Activated CD4-positive, alpha-beta T cell treated with anti-CD3 and anti-CD28 coated beads, Interleukin-2, amount 50 U/mL, for 16 hours (primary cell): ENCODE results near the gene GNG14.
"Not testable (repeated sequence)": the region's sequence is repeated elsewhere in the genome, so short reads cannot be mapped to it uniquely, and the experiment has no call there.

Experiments
- DNase-seq: peaks from one replicate; pipeline ENCODE4 v3.0.0-alpha.2; 2020

The GNG14 gene

GRCh38 chr19:12687496-12688196 is at the start of gene GNG14:
Gene GNG14, plus strand, starts transcription at chr19:12687998. Its CDS starts 51 bp downstream, at chr19:12688049.
- no peak for DNase-seq

- DNase-seq, result no peak
These were observed 49.1 kb upstream of the GNG14 start for GRCh38 chr19:12638611-12639182.

- peak; percentile 90 for DNase-seq
These were observed 47.7 kb upstream of the GNG14 start for GRCh38 chr19:12639901-12640613.

GRCh38 chr19:12641456-12641855 is 46.3 kb upstream of the GNG14 start:
- DNase-seq, result no peak

- DNase-seq, result no peak
These were observed 45.3 kb upstream of the GNG14 start for GRCh38 chr19:12642506-12642905.

GRCh38 chr19:12643716-12644115 is 44.1 kb upstream of the GNG14 start:
- not testable (repeated sequence) for DNase-seq

GRCh38 chr19:12646551-12646950 is 41.2 kb upstream of the GNG14 start:
- DNase-seq, result no peak

GRCh38 chr19:12647047-12647446 is 40.8 kb upstream of the GNG14 start:
- no peak for DNase-seq

- DNase-seq, result peak; percentile 43
These were observed 40.2 kb upstream of the GNG14 start for GRCh38 chr19:12647490-12648071.

GRCh38 chr19:12648088-12648487 is 39.7 kb upstream of the GNG14 start:
- DNase-seq, result no peak

- no peak for DNase-seq
These were observed 37.9 kb upstream of the GNG14 start for GRCh38 chr19:12649941-12650340.

- no peak for DNase-seq
These were observed 35.6 kb upstream of the GNG14 start for GRCh38 chr19:12652219-12652618.

- no peak for DNase-seq
These were observed 32.3 kb upstream of the GNG14 start for GRCh38 chr19:12655546-12655945.

- DNase-seq, result no peak
These were observed 30.8 kb upstream of the GNG14 start for GRCh38 chr19:12656899-12657571.

GRCh38 chr19:12657966-12658365 is 29.8 kb upstream of the GNG14 start:
- no peak for DNase-seq

GRCh38 chr19:12660980-12661379 is 26.8 kb upstream of the GNG14 start:
- no peak for DNase-seq

GRCh38 chr19:12664406-12665280 is 23.2 kb upstream of the GNG14 start:
- no peak for DNase-seq

- DNase-seq, result peak; percentile 84
These were observed 22.6 kb upstream of the GNG14 start for GRCh38 chr19:12665281-12665573.

GRCh38 chr19:12665671-12666264 is 22.0 kb upstream of the GNG14 start:
- no peak for DNase-seq

- DNase-seq, result peak; percentile 74
These were observed 21.3 kb upstream of the GNG14 start, which contains the start of the genes MAN2B1 and WDR83 for GRCh38 chr19:12666265-12667048. Gene MAN2B1, minus strand, starts transcription at chr19:12666742. Its CDS starts 41 bp downstream, at chr19:12666701. Gene WDR83, plus strand, starts transcription at chr19:12666807. Its CDS starts 2,984 bp downstream, at chr19:12669791.
